Spleen (tissue), 3 donors: Measurements from ENCODE around the gene ABCB4.

Experiments
- POLR2A ChIP-seq, 3 donors: fragments of 450-650 bp; IDR thresholded peaks; one replicate each; pipeline ENCODE4 v1.5.1; 2017; ENCODE audit warnings: antibody characterized with exemption in 3 of 3, mild to moderate bottlenecking in 1 of 3
- POLR2AphosphoS5 ChIP-seq, 3 donors: sonication (generic); formaldehyde crosslinking; IDR thresholded peaks; one replicate each; pipeline ENCODE4 v1.5.1; 2017; ENCODE audit warnings: antibody characterized with exemption in 3 of 3

- no peak for TF ChIP-seq POLR2A (IDR thresholded peaks at IDR 0.05)
- no peak for TF ChIP-seq POLR2AphosphoS5 (IDR thresholded peaks at IDR 0.05)
These were observed 23.4 kb upstream of the ABCB4 start for GRCh38 chr7:87498893-87499292.
